HG02642 (cell line): ENCODE results near the gene WDR72.

Experiments
- ATAC-seq: cut with Tn5 transposase; IDR thresholded peaks from one replicate; pipeline ENCODE4 v1.9.1; 2021; ENCODE audit warnings: mild to moderate bottlenecking; ENCODE audit not compliant: unreplicated experiment, poor library complexity

Gene WDR72

GRCh38 chr15:53611145-53611920, 148.1 kb downstream of the WDR72 start:
- ATAC-seq = no peak

GRCh38 chr15:53591041-53591440, 168.4 kb downstream of the WDR72 start:
- ATAC-seq = no peak

- ATAC-seq = no peak
These were observed 169.1 kb downstream of the WDR72 start for GRCh38 chr15:53590380-53590779.

- no peak for ATAC-seq
These were observed 169.9 kb downstream of the WDR72 start for GRCh38 chr15:53589520-53590057.

GRCh38 chr15:53588773-53589172, 170.7 kb downstream of the WDR72 start:
- ATAC-seq = no peak

GRCh38 chr15:53586799-53587198, 172.7 kb downstream of the WDR72 start:
- ATAC-seq = no peak

- no peak for ATAC-seq
These were observed 177.9 kb downstream of the WDR72 start for GRCh38 chr15:53581513-53581912.

- no peak for ATAC-seq
These were observed 179.1 kb downstream of the WDR72 start for GRCh38 chr15:53580366-53580765.

GRCh38 chr15:53576841-53577240, 182.6 kb downstream of the WDR72 start:
- no peak for ATAC-seq

- ATAC-seq = no peak
These were observed 186.4 kb downstream of the WDR72 start for GRCh38 chr15:53573091-53573490.

GRCh38 chr15:53569751-53570480, 189.5 kb downstream of the WDR72 start:
- no peak for ATAC-seq

- no peak for ATAC-seq
These were observed 192.6 kb downstream of the WDR72 start for GRCh38 chr15:53566912-53567311.

GRCh38 chr15:53565721-53566120, 193.7 kb downstream of the WDR72 start:
- ATAC-seq = no peak

GRCh38 chr15:53564647-53565046, 194.8 kb downstream of the WDR72 start:
- no peak for ATAC-seq

- no peak for ATAC-seq
These were observed 195.8 kb downstream of the WDR72 start for GRCh38 chr15:53563627-53564026.

GRCh38 chr15:53559364-53560277, 199.8 kb downstream of the WDR72 start:
- no peak for ATAC-seq

- ATAC-seq = no peak
These were observed 201.1 kb downstream of the WDR72 start for GRCh38 chr15:53558384-53558783.

- ATAC-seq = no peak
These were observed 204.2 kb downstream of the WDR72 start for GRCh38 chr15:53555226-53555625.

- ATAC-seq = no peak
These were observed 209.7 kb downstream of the WDR72 start for GRCh38 chr15:53549697-53550305.

- ATAC-seq = no peak
These were observed 211.2 kb downstream of the WDR72 start for GRCh38 chr15:53548236-53548635.
